Stimulated activated naive CD8-positive, alpha-beta T cell treated with anti-CD3 and anti-CD28 coated beads, Interleukin-15, Interleukin-2, amounts not matched to agents 100 ng/mL and 50 ng/mL, for 24 hours (primary cell): ENCODE measurements around the gene RFFL.

ENCODE experiments used
- H3K27ac Mint-ChIP-seq: one replicate; pipeline ENCODE4 v1.8.0; 2021; ENCODE audit warnings: mild to moderate bottlenecking, mixed read lengths
- H3K27me3 Mint-ChIP-seq: one replicate; pipeline ENCODE4 v1.8.0; 2021; ENCODE audit warnings: mixed read lengths
- H3K36me3 Mint-ChIP-seq: one replicate; pipeline ENCODE4 v1.8.0; 2021; ENCODE audit warnings: low read depth, mixed read lengths
- H3K4me1 Mint-ChIP-seq: one replicate; pipeline ENCODE4 v1.8.0; 2021; ENCODE audit warnings: low read depth, mixed read lengths
- H3K4me3 Mint-ChIP-seq: one replicate; pipeline ENCODE4 v1.8.0; 2021; ENCODE audit warnings: mild to moderate bottlenecking, mixed read lengths
- H3K9me3 Mint-ChIP-seq: one replicate; pipeline ENCODE4 v1.8.0; 2021; ENCODE audit warnings: mixed read lengths

The RFFL gene

DNA sequence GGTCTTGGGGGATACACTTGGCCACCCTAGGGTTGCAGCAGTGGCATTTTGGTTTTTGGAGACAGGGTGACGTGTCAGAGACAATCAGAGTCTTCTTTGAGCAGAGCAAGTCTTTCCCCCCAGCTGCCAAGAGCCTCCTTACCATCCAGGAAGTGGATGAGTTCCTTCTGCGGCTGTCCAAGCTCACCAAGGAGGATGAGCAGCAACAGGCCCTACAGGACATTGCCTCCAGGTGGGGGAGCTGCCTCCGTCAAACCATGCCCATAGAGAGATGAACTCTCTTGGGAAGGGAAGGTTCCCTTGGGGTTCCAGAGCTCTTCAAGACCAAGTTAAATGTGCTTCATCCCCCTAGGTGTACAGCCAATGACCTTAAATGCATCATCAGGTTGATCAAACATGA, 71.9 kb downstream of the RFFL start:
- H3K4me3 Mint-ChIP-seq = no peak overlapping the region
- no peaks in the 10 kb centered on the region for H3K27me3 Mint-ChIP-seq
- no peaks in the 10 kb centered on the region for H3K9me3 Mint-ChIP-seq
- H3K27ac Mint-ChIP-seq = no peak overlapping the region
- peaks cover 81% of the 10 kb centered on the region for H3K36me3 Mint-ChIP-seq
- H3K4me1 Mint-ChIP-seq = peaks cover 3% of the 10 kb centered on the region

DNA sequence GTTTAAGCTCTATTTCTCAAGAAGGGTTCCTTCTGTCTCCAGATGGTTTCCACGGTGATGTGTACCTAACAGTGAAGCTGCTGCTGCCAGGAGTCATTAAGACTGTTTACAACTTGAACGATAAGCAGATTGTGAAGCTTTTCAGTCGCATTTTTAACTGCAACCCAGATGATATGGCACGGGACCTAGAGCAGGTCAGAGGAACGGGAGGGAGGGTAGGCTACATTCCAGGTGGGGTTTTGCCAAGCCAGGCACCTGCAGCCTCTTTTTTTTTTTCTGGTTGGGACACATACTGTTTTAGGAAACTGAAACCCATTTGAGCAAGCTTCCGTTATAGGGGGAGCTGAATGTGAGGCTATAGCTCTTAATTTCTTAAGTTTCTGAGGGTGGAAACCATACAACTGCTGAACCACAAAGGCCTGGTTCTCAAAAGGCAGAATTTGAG, 72.6 kb downstream of the RFFL start:
- H3K27ac Mint-ChIP-seq = peak overlapping the region; percentile 15
- H3K27me3 Mint-ChIP-seq = no peaks in the 10 kb centered on the region
- H3K4me1 Mint-ChIP-seq = peaks cover 3% of the 10 kb centered on the region
- H3K4me3 Mint-ChIP-seq = no peak overlapping the region
- peaks cover 81% of the 10 kb centered on the region for H3K36me3 Mint-ChIP-seq
- H3K9me3 Mint-ChIP-seq = no peaks in the 10 kb centered on the region

GRCh38 chr17:34989473-34989872, 74.0 kb downstream of the RFFL start:
- Mint-ChIP-seq H3K27me3 (no peaks in the 10 kb centered on the region), H3K27ac (no peak overlapping the region), H3K36me3 (peaks cover 80% of the 10 kb centered on the region), H3K9me3 (no peaks in the 10 kb centered on the region), H3K4me1 (peaks cover 7% of the 10 kb centered on the region), H3K4me3 (no peak overlapping the region)

DNA sequence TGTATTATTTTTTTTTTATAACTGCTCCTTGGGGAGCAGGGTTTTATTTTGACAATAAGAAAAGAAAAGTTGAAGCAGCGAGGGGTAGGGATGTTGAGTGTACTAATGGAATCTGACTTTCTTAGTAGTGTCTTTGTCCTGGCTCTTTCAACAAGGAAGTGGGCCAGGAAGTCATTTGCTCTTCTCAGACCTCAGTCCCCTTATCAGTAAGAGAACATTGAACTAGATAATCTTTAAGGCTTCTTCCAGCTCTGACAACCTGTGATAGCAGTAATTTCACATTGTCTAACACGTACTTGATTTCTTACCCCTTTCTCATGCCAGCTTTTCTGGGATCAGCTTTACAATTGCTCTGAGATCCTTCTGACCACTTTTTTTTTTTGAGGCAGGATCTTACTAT, 74.9 kb downstream of the RFFL start:
- peaks cover 10% of the 10 kb centered on the region for H3K4me1 Mint-ChIP-seq
- H3K36me3 Mint-ChIP-seq = peaks cover 80% of the 10 kb centered on the region
- H3K27me3 Mint-ChIP-seq = no peaks in the 10 kb centered on the region
- no peak overlapping the region for H3K4me3 Mint-ChIP-seq
- H3K27ac Mint-ChIP-seq = no peak overlapping the region
- no peaks in the 10 kb centered on the region for H3K9me3 Mint-ChIP-seq

DNA sequence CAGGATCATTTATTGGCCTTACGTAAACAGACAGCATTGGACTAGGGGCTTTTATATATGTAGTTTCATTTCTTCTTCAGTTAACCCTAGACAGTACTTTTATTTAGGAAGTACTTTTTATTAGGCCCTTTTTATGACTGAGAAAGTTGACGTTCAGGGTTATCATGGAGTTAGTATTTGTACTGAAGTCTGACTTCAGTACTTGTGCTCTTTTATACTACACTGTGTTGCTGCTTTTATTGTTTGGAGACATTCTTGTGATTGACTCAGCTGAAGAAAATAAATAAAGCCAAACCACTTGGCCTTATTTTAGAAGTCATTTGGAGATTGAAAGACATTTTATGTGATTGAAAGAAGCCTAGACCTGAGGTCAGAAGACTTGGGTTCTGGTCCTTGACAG, 76.3 kb downstream of the RFFL start:
- no peaks in the 10 kb centered on the region for H3K27me3 Mint-ChIP-seq
- no peak overlapping the region for H3K27ac Mint-ChIP-seq
- H3K9me3 Mint-ChIP-seq = no peaks in the 10 kb centered on the region
- no peak overlapping the region for H3K4me3 Mint-ChIP-seq
- peaks cover 74% of the 10 kb centered on the region for H3K36me3 Mint-ChIP-seq
- peaks cover 23% of the 10 kb centered on the region for H3K4me1 Mint-ChIP-seq

DNA sequence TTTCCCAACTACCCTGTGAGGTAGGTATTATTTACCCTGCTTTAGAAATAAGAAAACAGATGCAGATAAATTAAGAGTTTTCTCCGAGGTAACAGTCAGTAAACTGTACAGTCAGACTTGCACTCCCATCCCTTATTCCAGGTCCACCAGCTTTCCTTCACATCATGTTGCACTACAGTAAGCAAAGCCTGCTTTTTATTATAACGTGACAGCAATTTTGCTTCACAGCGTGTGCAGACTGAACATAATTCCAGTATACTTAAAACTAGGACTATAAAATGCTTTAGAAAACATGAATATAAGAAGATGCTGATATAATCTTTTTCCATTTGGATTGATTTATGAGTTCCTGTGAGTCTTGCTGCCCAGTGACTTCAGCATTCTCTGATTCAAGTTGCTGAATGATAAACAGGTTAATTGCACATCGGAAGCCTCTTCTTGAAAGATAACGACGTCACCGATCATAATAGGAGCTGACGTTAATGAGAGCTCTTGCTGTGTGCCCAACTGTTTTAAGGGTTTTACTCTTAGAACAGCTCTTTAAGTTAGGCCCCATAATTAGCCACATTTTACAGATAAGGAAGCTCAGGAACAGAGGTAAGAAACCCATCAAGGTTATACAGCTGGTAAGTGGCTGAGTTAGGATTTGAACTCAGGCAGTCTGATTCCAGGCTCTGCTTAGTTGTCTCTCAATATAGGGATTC, 81.8 kb downstream of the RFFL start:
- peaks cover 38% of the 10 kb centered on the region for H3K36me3 Mint-ChIP-seq
- H3K4me1 Mint-ChIP-seq = peaks cover 44% of the 10 kb centered on the region
- no peaks in the 10 kb centered on the region for H3K27me3 Mint-ChIP-seq
- H3K4me3 Mint-ChIP-seq = peak overlapping the region; percentile 96
- H3K27ac Mint-ChIP-seq = peak overlapping the region; percentile 93
- no peaks in the 10 kb centered on the region for H3K9me3 Mint-ChIP-seq

GRCh38 chr17:34980681-34981537, 82.6 kb downstream of the RFFL start:
- H3K4me1 Mint-ChIP-seq = peaks cover 44% of the 10 kb centered on the region
- H3K27ac Mint-ChIP-seq = peak overlapping the region; percentile 99
- H3K36me3 Mint-ChIP-seq = peaks cover 30% of the 10 kb centered on the region
- H3K9me3 Mint-ChIP-seq = no peaks in the 10 kb centered on the region
- no peaks in the 10 kb centered on the region for H3K27me3 Mint-ChIP-seq
- H3K4me3 Mint-ChIP-seq = peak overlapping the region; percentile 97

DNA sequence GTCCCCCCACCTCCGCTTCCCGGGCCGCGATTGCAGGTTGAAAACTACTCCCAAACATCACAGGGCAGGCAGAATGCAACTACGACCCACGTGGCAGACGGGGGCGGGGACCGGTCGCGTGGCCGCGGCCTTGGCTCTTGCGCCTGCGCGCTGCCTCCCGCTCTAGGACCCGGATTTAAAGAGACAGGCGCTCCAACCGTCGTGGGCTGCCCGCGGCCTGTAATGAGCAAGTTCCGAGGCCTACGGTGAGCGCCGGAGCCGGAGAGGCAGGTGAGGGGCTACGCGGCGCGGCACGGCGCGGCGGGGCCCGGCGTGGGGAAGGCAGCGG, 83.2 kb downstream of the RFFL start, which contains the start of gene LIG3:
LIG3 (plus strand) TSS at position 160 of the 328 bp plus-strand sequence. CDS start 2,494 bp downstream, outside the sequence.
- H3K9me3 Mint-ChIP-seq = no peaks in the 10 kb centered on the region
- H3K27me3 Mint-ChIP-seq = no peaks in the 10 kb centered on the region
- H3K4me3 Mint-ChIP-seq = peak within 1 kb of the TSS; percentile 97
- H3K27ac Mint-ChIP-seq = peak within 1 kb of the TSS; percentile 99
- H3K36me3 Mint-ChIP-seq = peaks cover 24% of the 10 kb centered on the region
- H3K4me1 Mint-ChIP-seq = peaks cover 45% of the 10 kb centered on the region

DNA sequence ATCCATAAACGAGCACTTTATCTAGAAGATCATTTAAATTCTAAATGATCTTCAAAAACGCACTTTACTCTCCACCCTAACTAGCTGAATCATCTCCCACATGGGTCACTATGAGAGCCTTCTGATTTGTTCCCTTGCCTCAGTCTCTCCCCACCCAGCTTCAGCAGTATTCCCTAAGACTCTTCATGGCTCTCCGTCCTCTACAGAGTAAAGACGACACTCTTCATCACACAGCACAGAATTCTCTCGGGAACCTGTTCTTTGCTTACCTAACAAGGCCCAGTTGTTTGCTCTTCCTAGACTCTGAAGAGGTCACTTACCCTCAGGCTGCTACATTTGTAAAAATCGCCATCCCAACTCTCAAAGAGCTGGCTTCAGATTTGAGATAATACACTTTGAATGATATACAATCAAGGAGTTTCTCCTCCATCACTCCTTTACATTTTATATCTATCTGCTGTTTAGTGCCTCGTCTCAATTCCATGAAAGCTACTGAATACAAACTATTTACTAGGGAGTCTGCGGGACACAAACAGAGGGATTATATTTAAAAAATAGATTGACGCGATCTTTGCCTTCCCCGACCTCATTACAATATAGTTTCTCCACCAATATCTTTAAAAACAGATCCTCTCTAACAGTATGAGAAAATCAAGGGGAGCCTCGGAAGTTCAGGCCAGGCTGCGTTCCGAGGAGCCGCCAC, 83.7 kb downstream of the RFFL start:
- H3K4me1 Mint-ChIP-seq = peaks cover 47% of the 10 kb centered on the region

DNA sequence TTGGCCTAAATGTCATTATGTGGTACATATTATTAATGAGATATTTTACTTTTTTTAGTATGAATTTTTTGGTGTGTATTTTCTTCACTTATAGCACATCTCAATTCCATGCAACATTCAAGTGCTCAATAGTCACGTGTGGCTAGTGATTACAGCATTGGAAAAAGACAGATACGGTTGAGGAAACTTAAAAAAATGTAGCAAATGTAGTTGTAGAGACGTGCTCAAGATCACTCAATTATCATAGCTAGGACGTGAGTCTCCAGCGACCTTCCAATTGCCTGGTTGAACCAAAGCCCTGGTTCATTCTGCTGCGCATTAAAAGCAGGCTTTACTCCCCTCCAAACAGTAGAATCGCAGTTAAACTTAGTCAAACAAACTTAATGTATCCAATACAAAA, 84.4 kb downstream of the RFFL start:
- Mint-ChIP-seq H3K27me3 (no peaks in the 10 kb centered on the region), H3K27ac (peak overlapping the region; percentile 99), H3K4me3 (peak overlapping the region; percentile 97), H3K9me3 (no peaks in the 10 kb centered on the region), H3K4me1 (peaks cover 53% of the 10 kb centered on the region), H3K36me3 (peaks cover 17% of the 10 kb centered on the region)

More for the DNA sequence above, 83.7 kb downstream of the RFFL start:
- Mint-ChIP-seq H3K27me3 (no peaks in the 10 kb centered on the region), H3K36me3 (peaks cover 21% of the 10 kb centered on the region), H3K9me3 (no peaks in the 10 kb centered on the region), H3K27ac (peak overlapping the region; percentile 99), H3K4me3 (peak overlapping the region; percentile 97)

DNA sequence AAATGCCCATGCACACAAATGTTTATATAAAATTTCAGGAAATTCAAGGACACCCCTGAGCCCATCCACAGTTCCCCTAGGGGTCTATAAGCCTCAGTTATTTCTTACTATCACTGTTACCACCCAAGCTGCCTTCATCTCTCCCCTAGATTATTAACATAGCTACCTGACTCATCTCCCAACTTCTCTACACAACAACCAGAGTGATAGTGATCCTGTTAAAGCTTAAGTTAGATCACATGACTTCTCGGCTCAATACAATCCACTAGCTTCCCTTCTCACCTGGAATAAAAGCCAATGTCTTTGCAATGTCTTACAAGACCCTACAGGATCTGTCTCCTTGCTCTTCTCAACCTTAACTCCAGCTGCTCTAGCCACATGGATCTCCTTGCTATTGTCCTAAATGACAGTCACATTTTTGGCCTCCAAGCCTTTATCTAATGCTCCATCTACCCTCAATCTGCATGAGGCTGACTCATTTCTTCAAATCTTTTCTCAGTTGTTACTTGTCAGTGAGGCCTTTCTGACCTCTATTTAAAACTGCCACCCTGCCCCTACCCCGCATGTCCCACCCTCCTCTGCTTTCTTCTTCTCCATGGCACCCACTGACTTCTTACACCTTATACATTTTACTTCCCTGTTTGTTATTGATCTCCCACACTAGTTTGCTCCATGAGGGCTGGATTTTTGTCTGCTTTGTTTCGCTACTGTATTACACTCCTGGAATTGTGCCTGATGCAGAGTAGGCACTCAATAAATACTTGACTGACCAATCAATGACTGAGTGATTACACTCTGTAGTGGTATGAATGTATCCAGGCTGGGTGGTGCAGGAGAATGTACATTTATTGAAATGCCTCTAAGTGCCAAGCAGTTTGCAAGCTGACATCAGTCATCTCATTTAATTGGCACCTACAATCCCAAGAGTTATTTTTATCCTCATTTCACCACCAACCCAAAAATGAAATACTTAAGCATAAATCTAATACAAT, 88.4 kb downstream of the RFFL start:
- Mint-ChIP-seq H3K4me3 (no peak overlapping the region), H3K27ac (no peak overlapping the region), H3K4me1 (peaks cover 27% of the 10 kb centered on the region), H3K27me3 (no peaks in the 10 kb centered on the region), H3K36me3 (no peaks in the 10 kb centered on the region), H3K9me3 (no peaks in the 10 kb centered on the region)

- peaks cover 4% of the 10 kb centered on the region for H3K36me3 Mint-ChIP-seq
- H3K27me3 Mint-ChIP-seq = no peaks in the 10 kb centered on the region
- no peak overlapping the region for H3K27ac Mint-ChIP-seq
- H3K9me3 Mint-ChIP-seq = no peaks in the 10 kb centered on the region
- peaks cover 18% of the 10 kb centered on the region for H3K4me1 Mint-ChIP-seq
- H3K4me3 Mint-ChIP-seq = no peak overlapping the region
Measured at GRCh38 chr17:34974179-34974578, 89.3 kb downstream of the RFFL start.

DNA sequence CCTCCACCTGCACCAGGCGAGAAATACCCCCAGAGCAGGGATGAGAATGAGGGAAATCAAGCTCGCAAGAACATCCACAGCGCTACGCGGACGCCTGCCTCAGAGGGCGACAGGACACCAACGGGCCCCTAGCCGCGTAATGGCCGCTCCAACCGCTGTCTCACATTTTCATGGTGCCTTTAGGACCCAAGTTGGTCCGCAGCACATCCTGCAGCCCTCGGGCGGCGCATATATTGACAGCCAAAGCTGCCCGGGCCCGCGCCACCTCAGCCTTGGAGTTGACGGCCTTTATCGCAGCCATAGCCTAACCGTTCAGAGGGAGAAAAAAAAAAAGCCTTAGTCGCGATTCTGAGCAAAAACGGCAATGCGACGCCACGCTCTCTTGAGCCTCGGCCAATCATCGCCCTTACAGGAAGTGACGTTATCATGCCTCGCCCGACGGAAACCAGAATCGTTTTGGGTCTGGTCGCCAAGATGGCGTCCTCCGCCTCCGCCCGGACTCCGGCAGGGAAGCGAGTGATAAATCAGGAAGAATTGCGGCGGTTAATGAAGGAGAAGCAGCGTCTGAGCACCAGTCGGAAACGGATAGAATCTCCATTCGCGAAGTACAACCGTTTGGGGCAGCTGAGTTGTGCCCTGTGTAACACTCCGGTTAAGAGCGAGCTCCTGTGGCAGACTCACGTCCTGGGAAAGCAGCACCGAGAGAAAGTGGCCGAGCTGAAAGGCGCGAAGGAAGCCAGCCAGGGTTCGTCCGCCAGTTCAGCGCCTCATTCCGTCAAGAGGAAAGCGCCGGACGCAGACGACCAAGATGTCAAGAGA, 102.2 kb downstream of the RFFL start, which contains the start of the genes CCT6B and ZNF830:
CCT6B (minus strand) TSS at position 368 of the 819 bp plus-strand sequence; CDS start at position 301, 67 bp downstream.
ZNF830 (plus strand) TSS at position 448 of the 819 bp plus-strand sequence; CDS start at position 475, 27 bp downstream.
- Mint-ChIP-seq H3K9me3 (peaks cover 5% of the 10 kb centered on the region), H3K36me3 (peaks cover 41% of the 10 kb centered on the region), H3K27me3 (peaks cover 8% of the 10 kb centered on the region), H3K4me1 (peaks cover 35% of the 10 kb centered on the region), H3K4me3 (peak within 1 kb of the TSS; percentile 100), H3K27ac (peak within 1 kb of the TSS; percentile 100)
